Stimulated activated CD8-positive, alpha-beta memory T cell treated with anti-CD3 and anti-CD28 coated beads, Interleukin-15, amount 100 ng/mL, for 48 hours (primary cell): ENCODE measurements around the gene SND1.

Experiments
- DNase-seq, 2 donors: peaks; one replicate each; pipeline ENCODE4 v3.0.0-alpha.2; 2020; ENCODE audit warnings: low read depth in 2 of 2

SND1 gene

GRCh38 chr7:127683776-127684681 lies 32.0 kb downstream of the SND1 start:
- no peak for DNase-seq

- no peak for DNase-seq
Measured at GRCh38 chr7:127689194-127689772, 37.3 kb downstream of the SND1 start.

GRCh38 chr7:127690337-127690736 lies 38.3 kb downstream of the SND1 start:
- no peak for DNase-seq

GRCh38 chr7:127690806-127691205 lies 38.8 kb downstream of the SND1 start:
- DNase-seq = no peak

- DNase-seq = no peak
Measured at GRCh38 chr7:127692200-127692599, 40.2 kb downstream of the SND1 start.

GRCh38 chr7:127699853-127700252 lies 47.9 kb downstream of the SND1 start:
- DNase-seq = no peak

- DNase-seq = no peak
Measured at GRCh38 chr7:127702052-127702652, 50.2 kb downstream of the SND1 start.

GRCh38 chr7:127702938-127703337 lies 50.9 kb downstream of the SND1 start:
- no peak for DNase-seq

GRCh38 chr7:127704211-127704610 lies 52.2 kb downstream of the SND1 start:
- DNase-seq = no peak

GRCh38 chr7:127705461-127705959 lies 53.5 kb downstream of the SND1 start:
- DNase-seq = no peak

GRCh38 chr7:127706766-127707165 lies 54.8 kb downstream of the SND1 start:
- DNase-seq = no peak

GRCh38 chr7:127708201-127708600 lies 56.2 kb downstream of the SND1 start:
- no peak for DNase-seq

- peak; percentile 30 to 32 for DNase-seq
Measured at GRCh38 chr7:127708788-127709187, 56.8 kb downstream of the SND1 start.

- DNase-seq = no peak
Measured at GRCh38 chr7:127710635-127711034, 58.6 kb downstream of the SND1 start.

- no peak for DNase-seq
Measured at GRCh38 chr7:127711872-127712271, 59.9 kb downstream of the SND1 start.

GRCh38 chr7:127713006-127713405 lies 61.0 kb downstream of the SND1 start:
- DNase-seq = no peak

GRCh38 chr7:127713758-127714157 lies 61.8 kb downstream of the SND1 start:
- DNase-seq = no peak

GRCh38 chr7:127715272-127715671 lies 63.3 kb downstream of the SND1 start:
- DNase-seq = no peak

- DNase-seq = no peak
Measured at GRCh38 chr7:127715901-127716300, 63.9 kb downstream of the SND1 start.

GRCh38 chr7:127717502-127718339 lies 65.7 kb downstream of the SND1 start:
- DNase-seq = no peak

GRCh38 chr7:127718340-127718679 lies 66.3 kb downstream of the SND1 start:
- no peak for DNase-seq

GRCh38 chr7:127726476-127726875 lies 74.5 kb downstream of the SND1 start:
- no peak for DNase-seq
